Testis (tissue), 2 donors: ENCODE data around the gene SGTB.
"Not testable (repeated sequence)": the region's sequence is repeated elsewhere in the genome, so short reads cannot be mapped to it uniquely, and the experiment has no call there.

Source experiments
- POLR2A ChIP-seq: fragments of 450-650 bp; IDR thresholded peaks from one replicate; pipeline ENCODE4 v1.6.1; 2017; ENCODE audit warnings: antibody characterized with exemption, mild to moderate bottlenecking, moderate library complexity
- TF ChIP-seq, protein P1 (sequence below), 3 experiments: fragments of 450-650 bp in 2 of 3; fragments of 200-600 bp in 1 of 3; sonication (generic) in 1 of 3; IDR thresholded peaks; one replicate each; pipeline ENCODE4 v1.5.1; 2016 to 2019; ENCODE audit warnings: antibody characterized with exemption in 3 of 3, mild to moderate bottlenecking in 2 of 3, moderate library complexity in 1 of 3

DNA sequence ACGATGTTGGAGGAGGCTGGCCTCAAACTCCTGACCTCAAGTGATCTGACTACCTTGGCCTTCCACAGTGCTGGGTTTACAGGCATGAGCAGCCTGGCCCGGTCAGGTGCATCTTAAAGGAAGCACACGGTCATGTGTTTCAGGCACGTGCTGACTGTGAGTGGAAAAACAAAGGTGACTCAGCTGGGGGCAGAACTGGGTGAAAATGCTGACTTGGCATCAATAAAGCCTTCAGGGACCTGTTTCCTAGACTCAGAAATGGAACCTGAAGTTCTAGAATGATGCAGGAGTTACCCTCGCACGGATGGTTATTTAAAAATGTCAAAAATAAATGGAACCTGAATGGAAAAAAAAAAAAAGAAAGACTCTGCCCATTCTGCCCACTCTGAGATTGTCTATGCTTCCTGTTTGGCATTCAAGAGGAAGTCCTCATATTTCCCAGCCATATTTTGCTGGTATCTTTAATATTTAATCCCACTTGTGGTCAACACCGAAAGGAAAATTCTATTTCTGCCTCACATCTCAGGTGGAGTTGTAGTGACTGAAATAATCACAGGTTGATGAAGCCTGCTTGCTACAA, 12.4 kb upstream of the SGTB start:
- TF ChIP-seq, protein P1, sequence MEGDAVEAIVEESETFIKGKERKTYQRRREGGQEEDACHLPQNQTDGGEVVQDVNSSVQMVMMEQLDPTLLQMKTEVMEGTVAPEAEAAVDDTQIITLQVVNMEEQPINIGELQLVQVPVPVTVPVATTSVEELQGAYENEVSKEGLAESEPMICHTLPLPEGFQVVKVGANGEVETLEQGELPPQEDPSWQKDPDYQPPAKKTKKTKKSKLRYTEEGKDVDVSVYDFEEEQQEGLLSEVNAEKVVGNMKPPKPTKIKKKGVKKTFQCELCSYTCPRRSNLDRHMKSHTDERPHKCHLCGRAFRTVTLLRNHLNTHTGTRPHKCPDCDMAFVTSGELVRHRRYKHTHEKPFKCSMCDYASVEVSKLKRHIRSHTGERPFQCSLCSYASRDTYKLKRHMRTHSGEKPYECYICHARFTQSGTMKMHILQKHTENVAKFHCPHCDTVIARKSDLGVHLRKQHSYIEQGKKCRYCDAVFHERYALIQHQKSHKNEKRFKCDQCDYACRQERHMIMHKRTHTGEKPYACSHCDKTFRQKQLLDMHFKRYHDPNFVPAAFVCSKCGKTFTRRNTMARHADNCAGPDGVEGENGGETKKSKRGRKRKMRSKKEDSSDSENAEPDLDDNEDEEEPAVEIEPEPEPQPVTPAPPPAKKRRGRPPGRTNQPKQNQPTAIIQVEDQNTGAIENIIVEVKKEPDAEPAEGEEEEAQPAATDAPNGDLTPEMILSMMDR (IDR thresholded peaks at IDR 0.05) = not testable (repeated sequence)
- not testable (repeated sequence) for TF ChIP-seq POLR2A
